ENCODE measurements around the gene OFD1. TPM values are rescaled to one million over a fixed set of nuclear protein-coding genes. Genes with fewer than 3 reads are reported as not detected.

Gene OFD1
- polyA plus RNA-seq, 2 of the 4 experiments (the other 2 are of a cell fraction) = 14.8 to 24.9 TPM

DNA sequence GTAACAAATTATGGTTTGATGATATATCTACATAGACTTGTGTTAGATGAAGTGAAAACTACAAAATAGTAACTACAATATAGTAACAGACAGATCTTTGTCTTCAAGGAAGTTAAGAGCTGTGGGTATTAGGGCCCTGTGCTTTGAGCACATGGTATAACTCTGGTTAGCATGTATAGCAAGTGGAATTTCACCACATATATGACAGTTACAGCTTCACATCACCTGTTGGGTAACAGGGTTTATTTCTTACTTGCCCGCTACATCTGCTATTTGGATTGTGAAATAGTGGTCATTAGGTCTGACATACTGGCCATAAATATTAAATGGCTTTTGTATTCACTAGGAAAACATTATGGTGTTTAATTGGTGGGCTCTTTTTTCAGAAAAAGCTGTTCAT, 20.2 kb downstream of the OFD1 start:
- no peaks in the 10 kb centered on the region for H3K4me1 ChIP-seq
- no peak overlapping the region for H3K4me2 ChIP-seq
- H3K27ac ChIP-seq = no peak overlapping the region
- ChIA-PET CTCF (interaction anchor here (1.3 kb wide), 2 partner anchors 8 to 277 kb away, joined by 4 to 5 read pairs; no protein-coding TSS in a partner anchor), POLR2A (no interaction called here)
- WGBS (ENCODE audit: missing lambda C conversion rate) = 97% methylated on average over 1 of the region's 1 CpG
- ATAC-seq = no peak
- H3K9me3 ChIP-seq = no peaks in the 10 kb centered on the region
- DNase-seq (ENCODE audit: low read depth in 1 of 2, low spot score in 1 of 2) = no peak
- H3K4me3 ChIP-seq = no peak overlapping the region
- no peak for FAIRE-seq
- TF ChIP-seq FOSL2 (IDR thresholded peaks at IDR 0.05) (no peak), FOSL2 (CRISPR knock-in tag; IDR thresholded peaks at IDR 0.05) (no peak), RARB (CRISPR knock-in tag; IDR thresholded peaks at IDR 0.05) (no peak), POLR2A (IDR thresholded peaks at IDR 0.05; ENCODE audit: low read length) (no peak), GATA3 (IDR thresholded peaks at IDR 0.05; ENCODE audit: borderline replicate concordance) (no peak), BHLHE40 (IDR thresholded peaks at IDR 0.05; ENCODE audit: low read depth, low read length) (no peak)

DNA sequence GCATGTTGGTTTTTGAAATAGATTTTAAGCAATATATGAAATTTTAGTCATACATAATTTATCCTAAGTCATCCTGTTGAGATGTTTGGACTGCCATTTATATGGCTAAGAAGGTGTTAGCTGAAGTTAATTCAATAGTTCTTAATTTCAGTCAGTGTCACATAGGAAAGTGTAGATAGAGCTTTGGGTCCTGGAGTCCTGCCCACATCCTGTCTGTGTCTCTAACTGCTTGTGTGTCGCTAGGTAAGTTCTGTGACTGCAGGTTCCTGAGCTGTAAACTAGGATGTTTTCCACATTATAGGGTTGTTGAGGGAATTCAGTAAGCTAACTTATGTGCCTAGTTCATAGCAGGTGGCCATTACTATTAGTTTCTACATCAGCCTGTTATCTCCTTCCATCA, 20.7 kb downstream of the OFD1 start:
- WGBS (ENCODE audit: missing lambda C conversion rate) = 100% methylated on average over 1 of the region's 1 CpG
- ATAC-seq (no peak), DNase-seq (ENCODE audit: low read depth in 1 of 2, low spot score in 1 of 2) (no peak), FAIRE-seq (peak; percentile 70)
- Histone ChIP-seq H3K27ac (no peak overlapping the region), H3K4me1 (no peaks in the 10 kb centered on the region), H3K4me3 (no peak overlapping the region), H3K9me3 (no peaks in the 10 kb centered on the region), H3K4me2 (no peak overlapping the region)
- POLR2A ChIA-PET = no interaction called here
- no peak for TF ChIP-seq CBX8 (IDR thresholded peaks at IDR 0.05)
- TF ChIP-seq RCOR1 (IDR thresholded peaks at IDR 0.05; ENCODE audit: low read depth, low read length) = no peak
- no peak for TF ChIP-seq EHF (CRISPR knock-in tag; IDR thresholded peaks at IDR 0.05)
- no peak for TF ChIP-seq JUNB (IDR thresholded peaks at IDR 0.05)
- TF ChIP-seq, protein P1, sequence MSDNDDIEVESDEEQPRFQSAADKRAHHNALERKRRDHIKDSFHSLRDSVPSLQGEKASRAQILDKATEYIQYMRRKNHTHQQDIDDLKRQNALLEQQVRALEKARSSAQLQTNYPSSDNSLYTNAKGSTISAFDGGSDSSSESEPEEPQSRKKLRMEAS (IDR thresholded peaks at IDR 0.05) = no peak
- no peak for TF ChIP-seq GATA3 (IDR thresholded peaks at IDR 0.05; ENCODE audit: borderline replicate concordance)
- no peak for TF ChIP-seq JUN (IDR thresholded peaks at IDR 0.05)
- no peak for TF ChIP-seq MAFK (IDR thresholded peaks at IDR 0.05; ENCODE audit: partially characterized antibody)
- TF ChIP-seq CEBPB (IDR thresholded peaks at IDR 0.05) = no peak
- no peak for TF ChIP-seq MAZ (IDR thresholded peaks at IDR 0.05; ENCODE audit: borderline replicate concordance, low read depth, low read length)
- TF ChIP-seq RARB (CRISPR knock-in tag; IDR thresholded peaks at IDR 0.05) = no peak
- TF ChIP-seq RAD21 (conservative IDR thresholded peaks at IDR 0.05 in 1 of 2, IDR thresholded peaks at IDR 0.05 in 1 of 2) = no peak
- TF ChIP-seq SMC3 (IDR thresholded peaks at IDR 0.05) = no peak
- no peak for TF ChIP-seq CBX2 (IDR thresholded peaks at IDR 0.05; ENCODE audit: borderline replicate concordance, low read depth)
- TF ChIP-seq HOXA7 (CRISPR knock-in tag; IDR thresholded peaks at IDR 0.05) = no peak
- no peak for TF ChIP-seq HDAC2 (IDR thresholded peaks at IDR 0.05)
- TF ChIP-seq RFX5 (IDR thresholded peaks at IDR 0.05) = no peak
- TF ChIP-seq FOSB (CRISPR knock-in tag; IDR thresholded peaks at IDR 0.05) = no peak
- TF ChIP-seq, protein P2, sequence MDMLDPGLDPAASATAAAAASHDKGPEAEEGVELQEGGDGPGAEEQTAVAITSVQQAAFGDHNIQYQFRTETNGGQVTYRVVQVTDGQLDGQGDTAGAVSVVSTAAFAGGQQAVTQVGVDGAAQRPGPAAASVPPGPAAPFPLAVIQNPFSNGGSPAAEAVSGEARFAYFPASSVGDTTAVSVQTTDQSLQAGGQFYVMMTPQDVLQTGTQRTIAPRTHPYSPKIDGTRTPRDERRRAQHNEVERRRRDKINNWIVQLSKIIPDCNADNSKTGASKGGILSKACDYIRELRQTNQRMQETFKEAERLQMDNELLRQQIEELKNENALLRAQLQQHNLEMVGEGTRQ (IDR thresholded peaks at IDR 0.05) = no peak
- TF ChIP-seq, protein P3, sequence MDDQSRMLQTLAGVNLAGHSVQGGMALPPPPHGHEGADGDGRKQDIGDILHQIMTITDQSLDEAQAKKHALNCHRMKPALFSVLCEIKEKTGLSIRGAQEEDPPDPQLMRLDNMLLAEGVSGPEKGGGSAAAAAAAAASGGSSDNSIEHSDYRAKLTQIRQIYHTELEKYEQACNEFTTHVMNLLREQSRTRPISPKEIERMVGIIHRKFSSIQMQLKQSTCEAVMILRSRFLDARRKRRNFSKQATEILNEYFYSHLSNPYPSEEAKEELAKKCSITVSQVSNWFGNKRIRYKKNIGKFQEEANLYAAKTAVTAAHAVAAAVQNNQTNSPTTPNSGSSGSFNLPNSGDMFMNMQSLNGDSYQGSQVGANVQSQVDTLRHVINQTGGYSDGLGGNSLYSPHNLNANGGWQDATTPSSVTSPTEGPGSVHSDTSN (IDR thresholded peaks at IDR 0.05) = no peak
- CTCF ChIA-PET = interaction anchor here (0.6 to 1.3 kb wide), 3 partner anchors 8 to 277 kb away, joined by 3 to 5 read pairs (median 4); no protein-coding TSS in a partner anchor

DNA sequence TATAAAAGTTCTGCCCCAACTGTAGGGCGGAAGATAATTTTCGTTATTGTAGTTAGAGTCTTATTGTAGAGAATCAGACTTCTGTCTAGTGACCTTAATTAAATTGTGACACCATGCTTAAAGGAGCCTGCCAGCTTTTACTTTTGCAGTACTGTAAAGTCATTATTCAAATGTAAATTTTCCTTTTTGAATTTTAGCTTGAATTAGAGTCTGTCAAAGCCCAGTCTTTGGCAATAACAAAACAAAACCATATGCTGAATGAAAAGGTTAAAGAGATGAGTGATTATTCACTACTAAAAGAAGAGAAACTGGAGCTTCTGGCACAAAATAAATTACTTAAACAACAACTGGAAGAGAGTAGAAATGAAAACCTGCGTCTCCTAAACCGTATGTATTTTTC, 21.8 kb downstream of the OFD1 start:
- Histone ChIP-seq H3K9me3 (no peaks in the 10 kb centered on the region), H3K27ac (no peak overlapping the region), H3K4me1 (no peaks in the 10 kb centered on the region), H3K4me3 (no peak overlapping the region), H3K4me2 (no peak overlapping the region)
- no peak for FAIRE-seq
- no peak for DNase-seq (ENCODE audit: low read depth in 1 of 2, low spot score in 1 of 2)
- 92% methylated on average over 4 of the region's 4 CpGs for WGBS (ENCODE audit: missing lambda C conversion rate)
- ATAC-seq = no peak
- no peak for TF ChIP-seq TP53 (CRISPR knock-in tag; IDR thresholded peaks at IDR 0.05)
- no peak for TF ChIP-seq POLR2A (IDR thresholded peaks at IDR 0.05; ENCODE audit: low read length)
- no peak for TF ChIP-seq BHLHE40 (IDR thresholded peaks at IDR 0.05; ENCODE audit: low read depth, low read length)
- no peak for TF ChIP-seq FOSL2 (IDR thresholded peaks at IDR 0.05)
- no peak for TF ChIP-seq FOSL2 (CRISPR knock-in tag; IDR thresholded peaks at IDR 0.05)
- no peak for TF ChIP-seq ZFP36 (IDR thresholded peaks at IDR 0.05; ENCODE audit: borderline replicate concordance, partially characterized antibody)
- no peak for TF ChIP-seq MAZ (IDR thresholded peaks at IDR 0.05; ENCODE audit: borderline replicate concordance, low read depth, low read length)
- TF ChIP-seq, protein P4, sequence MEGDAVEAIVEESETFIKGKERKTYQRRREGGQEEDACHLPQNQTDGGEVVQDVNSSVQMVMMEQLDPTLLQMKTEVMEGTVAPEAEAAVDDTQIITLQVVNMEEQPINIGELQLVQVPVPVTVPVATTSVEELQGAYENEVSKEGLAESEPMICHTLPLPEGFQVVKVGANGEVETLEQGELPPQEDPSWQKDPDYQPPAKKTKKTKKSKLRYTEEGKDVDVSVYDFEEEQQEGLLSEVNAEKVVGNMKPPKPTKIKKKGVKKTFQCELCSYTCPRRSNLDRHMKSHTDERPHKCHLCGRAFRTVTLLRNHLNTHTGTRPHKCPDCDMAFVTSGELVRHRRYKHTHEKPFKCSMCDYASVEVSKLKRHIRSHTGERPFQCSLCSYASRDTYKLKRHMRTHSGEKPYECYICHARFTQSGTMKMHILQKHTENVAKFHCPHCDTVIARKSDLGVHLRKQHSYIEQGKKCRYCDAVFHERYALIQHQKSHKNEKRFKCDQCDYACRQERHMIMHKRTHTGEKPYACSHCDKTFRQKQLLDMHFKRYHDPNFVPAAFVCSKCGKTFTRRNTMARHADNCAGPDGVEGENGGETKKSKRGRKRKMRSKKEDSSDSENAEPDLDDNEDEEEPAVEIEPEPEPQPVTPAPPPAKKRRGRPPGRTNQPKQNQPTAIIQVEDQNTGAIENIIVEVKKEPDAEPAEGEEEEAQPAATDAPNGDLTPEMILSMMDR (IDR thresholded peaks at IDR 0.05) = no peak
- no peak for TF ChIP-seq RFX5 (IDR thresholded peaks at IDR 0.05)
- TF ChIP-seq HEYL (CRISPR knock-in tag; IDR thresholded peaks at IDR 0.05) = no peak
- no peak for TF ChIP-seq RCOR1 (IDR thresholded peaks at IDR 0.05; ENCODE audit: low read depth, low read length)
- no peak for TF ChIP-seq MAFK (IDR thresholded peaks at IDR 0.05; ENCODE audit: partially characterized antibody)
- TF ChIP-seq, protein P1 (IDR thresholded peaks at IDR 0.05) = no peak
- TF ChIP-seq, protein P3 (IDR thresholded peaks at IDR 0.05) = no peak
- TF ChIP-seq JUN (IDR thresholded peaks at IDR 0.05) = no peak
- no peak for TF ChIP-seq GATA3 (IDR thresholded peaks at IDR 0.05; ENCODE audit: borderline replicate concordance)
- TF ChIP-seq, protein P5, sequence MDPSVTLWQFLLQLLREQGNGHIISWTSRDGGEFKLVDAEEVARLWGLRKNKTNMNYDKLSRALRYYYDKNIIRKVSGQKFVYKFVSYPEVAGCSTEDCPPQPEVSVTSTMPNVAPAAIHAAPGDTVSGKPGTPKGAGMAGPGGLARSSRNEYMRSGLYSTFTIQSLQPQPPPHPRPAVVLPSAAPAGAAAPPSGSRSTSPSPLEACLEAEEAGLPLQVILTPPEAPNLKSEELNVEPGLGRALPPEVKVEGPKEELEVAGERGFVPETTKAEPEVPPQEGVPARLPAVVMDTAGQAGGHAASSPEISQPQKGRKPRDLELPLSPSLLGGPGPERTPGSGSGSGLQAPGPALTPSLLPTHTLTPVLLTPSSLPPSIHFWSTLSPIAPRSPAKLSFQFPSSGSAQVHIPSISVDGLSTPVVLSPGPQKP (IDR thresholded peaks at IDR 0.05; ENCODE audit: low read depth, low read length) = no peak
- TF ChIP-seq EHF (CRISPR knock-in tag; IDR thresholded peaks at IDR 0.05) = no peak
- TF ChIP-seq CEBPB (IDR thresholded peaks at IDR 0.05) = no peak
- POLR2A ChIA-PET = no interaction called here
- CTCF ChIA-PET = no interaction called here

Measured in A549 (cell line).